SK-N-SH treated with all-trans-retinoic acid at 6 μM for 48 hours (cell line): ENCODE data around the gene GTF2H4.

Experiments used
- ISL1 ChIP-seq: fragments of 250-450 bp; sonication (Bioruptor Pico); IDR thresholded peaks from 2 replicates; pipeline ENCODE4 v2.1.2; 2022; ENCODE audit warnings: mild to moderate bottlenecking, moderate library complexity
- PPARA ChIP-seq: fragments of 250-450 bp; sonication (Bioruptor Pico); IDR thresholded peaks from 2 replicates; pipeline ENCODE4 v1.5.0; 2020; ENCODE audit warnings: mild to moderate bottlenecking, borderline replicate concordance
- TCF4 ChIP-seq: fragments of 250-450 bp; sonication (Bioruptor Pico); IDR thresholded peaks from 2 replicates; pipeline ENCODE4 v1.8.0; 2021; ENCODE audit warnings: mild to moderate bottlenecking, moderate library complexity, borderline replicate concordance
- ZFP3 ChIP-seq: fragments of 250-450 bp; sonication (Bioruptor Pico); IDR thresholded peaks from 2 replicates; pipeline ENCODE4 v1.5.0; 2020; ENCODE audit warnings: mild to moderate bottlenecking, moderate library complexity
- ZNF8 ChIP-seq: fragments of 450-650 bp; formaldehyde crosslinking; IDR thresholded peaks from 2 replicates; pipeline ENCODE4 v1.5.0; 2020; ENCODE audit warnings: mild to moderate bottlenecking, moderate library complexity
- TF ChIP-seq, protein P1 (sequence below): fragments of 250-450 bp; sonication (Bioruptor Pico); IDR thresholded peaks from 2 replicates; pipeline ENCODE4 v1.8.0; 2020; ENCODE audit warnings: mild to moderate bottlenecking, moderate library complexity, borderline replicate concordance

DNA sequence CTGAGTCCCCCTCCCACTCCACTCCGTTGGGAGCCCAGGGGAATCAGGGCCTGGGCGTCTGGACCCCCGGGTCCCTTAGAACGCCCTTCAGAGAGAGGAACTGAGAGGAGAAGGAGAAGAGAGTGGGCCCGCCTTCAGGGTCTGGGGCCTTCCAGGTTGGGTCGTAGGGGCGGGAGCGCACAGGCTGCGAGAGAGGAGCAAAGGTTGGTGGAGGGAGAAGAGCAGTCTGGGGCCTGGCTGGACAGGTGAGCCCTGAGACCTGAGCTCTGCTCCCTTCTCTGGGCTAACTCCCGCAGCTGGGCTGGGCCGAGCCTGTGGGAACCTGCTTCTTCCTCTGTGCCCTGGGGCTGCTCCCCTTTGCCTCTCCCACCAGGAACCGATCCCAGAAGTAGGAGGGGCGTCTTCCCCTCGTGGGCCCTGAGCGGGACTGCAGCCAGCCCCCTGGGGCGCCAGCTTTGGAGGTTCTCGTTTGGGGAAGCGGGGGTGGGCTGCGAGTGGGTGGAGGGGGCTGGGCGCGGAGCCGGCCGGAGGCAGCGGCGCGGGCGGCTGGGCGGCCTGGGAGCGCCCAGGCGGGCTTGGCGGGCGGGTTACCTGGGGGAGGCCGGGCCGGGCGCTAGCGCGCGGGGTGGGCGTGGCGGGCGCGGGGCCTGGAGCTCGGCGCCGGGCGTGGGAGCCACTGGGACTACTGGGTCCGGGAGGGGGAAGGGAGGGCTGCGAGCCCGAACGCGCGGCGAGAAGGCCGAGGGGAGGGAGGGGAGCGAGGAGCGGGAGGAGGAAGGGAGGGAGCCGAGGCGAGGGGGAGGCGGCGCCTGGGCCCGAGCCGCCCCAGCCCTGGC is 24.1 kb upstream of the GTF2H4 start, which contains the start of gene DDR1:
- TF ChIP-seq PPARA (no peak), TCF4 (CRISPR knock-in tag) (no peak), ZNF8 (CRISPR knock-in tag) (no peak), ZFP3 (CRISPR knock-in tag) (no peak), ISL1 (CRISPR knock-in tag) (no peak)
- TF ChIP-seq, protein P1, sequence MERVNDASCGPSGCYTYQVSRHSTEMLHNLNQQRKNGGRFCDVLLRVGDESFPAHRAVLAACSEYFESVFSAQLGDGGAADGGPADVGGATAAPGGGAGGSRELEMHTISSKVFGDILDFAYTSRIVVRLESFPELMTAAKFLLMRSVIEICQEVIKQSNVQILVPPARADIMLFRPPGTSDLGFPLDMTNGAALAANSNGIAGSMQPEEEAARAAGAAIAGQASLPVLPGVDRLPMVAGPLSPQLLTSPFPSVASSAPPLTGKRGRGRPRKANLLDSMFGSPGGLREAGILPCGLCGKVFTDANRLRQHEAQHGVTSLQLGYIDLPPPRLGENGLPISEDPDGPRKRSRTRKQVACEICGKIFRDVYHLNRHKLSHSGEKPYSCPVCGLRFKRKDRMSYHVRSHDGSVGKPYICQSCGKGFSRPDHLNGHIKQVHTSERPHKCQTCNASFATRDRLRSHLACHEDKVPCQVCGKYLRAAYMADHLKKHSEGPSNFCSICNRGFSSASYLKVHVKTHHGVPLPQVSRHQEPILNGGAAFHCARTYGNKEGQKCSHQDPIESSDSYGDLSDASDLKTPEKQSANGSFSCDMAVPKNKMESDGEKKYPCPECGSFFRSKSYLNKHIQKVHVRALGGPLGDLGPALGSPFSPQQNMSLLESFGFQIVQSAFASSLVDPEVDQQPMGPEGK, result no peak
